ENCODE measurements around the gene GANAB.
"Not testable (repeated sequence)": the region's sequence is repeated elsewhere in the genome, so short reads cannot be mapped to it uniquely, and the experiment has no call there.

Gene GANAB

DNA sequence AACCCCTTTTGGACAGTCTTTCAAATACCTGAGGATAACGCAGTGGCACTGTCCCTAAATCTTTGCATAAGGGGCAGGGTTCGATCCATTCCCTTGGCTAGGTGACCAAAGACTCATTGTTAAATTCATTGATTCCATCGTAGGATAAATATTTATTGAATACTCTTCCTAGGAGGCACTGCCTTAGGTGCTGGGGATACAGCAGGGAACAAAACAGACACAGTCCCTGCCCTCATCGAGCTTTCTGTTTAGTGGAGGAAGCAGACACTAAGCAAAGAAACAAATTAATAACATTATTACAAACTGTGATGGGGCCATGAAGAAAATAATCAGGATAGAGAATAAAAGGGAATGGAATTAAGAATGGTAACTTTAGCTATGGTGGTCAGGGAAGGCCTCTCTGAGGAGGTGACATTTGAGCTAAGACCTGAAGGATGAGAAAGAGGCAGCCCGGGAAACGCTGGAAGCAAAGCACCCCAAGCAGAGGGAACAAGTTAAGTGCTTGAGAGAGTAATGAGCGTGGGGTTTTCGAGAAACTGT, 25.3 kb downstream of the GANAB start:
- DNase-seq: no peak

DNA sequence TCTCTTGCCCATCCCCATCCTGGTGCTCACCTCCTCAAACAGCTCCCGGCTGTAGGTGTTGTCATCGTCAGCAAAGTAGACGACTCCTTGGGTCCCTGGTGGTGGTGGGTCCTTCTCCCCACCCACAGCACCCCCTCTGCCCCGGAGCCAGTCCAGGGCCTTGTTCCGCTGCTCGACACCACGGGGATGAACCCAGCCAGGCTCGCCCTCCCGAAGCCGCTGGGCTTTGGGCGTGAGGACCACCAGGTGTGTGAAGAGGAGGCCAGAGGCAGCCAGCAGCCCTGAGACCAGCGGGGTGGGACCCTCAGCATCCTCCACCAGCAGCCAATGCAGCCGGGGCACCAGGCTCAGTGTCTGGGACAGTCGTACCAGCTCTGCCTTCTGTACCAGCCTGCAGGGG, 29.5 kb downstream of the GANAB start:
- DNase-seq: not testable (repeated sequence)

DNA sequence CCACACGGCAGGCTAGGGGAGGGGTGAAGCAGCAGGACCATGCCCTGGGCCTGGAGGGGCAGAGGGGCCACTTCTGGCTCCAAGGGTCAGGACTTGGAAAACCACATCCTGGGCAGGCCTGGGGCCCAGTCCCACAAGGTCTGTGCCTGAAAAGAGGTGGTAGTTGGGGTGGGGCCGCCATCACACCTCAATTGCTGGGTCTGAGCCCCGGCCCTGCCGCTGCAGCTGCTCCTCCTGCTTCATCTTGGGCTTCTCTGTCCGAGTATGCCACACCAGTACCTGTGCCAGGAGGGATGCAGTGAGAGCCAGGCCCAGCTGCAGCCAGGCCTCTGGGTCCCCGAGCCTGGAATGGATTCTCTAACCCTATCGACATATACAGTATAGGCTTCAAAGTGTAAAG, 30.9 kb downstream of the GANAB start:
- no peak for DNase-seq

DNA sequence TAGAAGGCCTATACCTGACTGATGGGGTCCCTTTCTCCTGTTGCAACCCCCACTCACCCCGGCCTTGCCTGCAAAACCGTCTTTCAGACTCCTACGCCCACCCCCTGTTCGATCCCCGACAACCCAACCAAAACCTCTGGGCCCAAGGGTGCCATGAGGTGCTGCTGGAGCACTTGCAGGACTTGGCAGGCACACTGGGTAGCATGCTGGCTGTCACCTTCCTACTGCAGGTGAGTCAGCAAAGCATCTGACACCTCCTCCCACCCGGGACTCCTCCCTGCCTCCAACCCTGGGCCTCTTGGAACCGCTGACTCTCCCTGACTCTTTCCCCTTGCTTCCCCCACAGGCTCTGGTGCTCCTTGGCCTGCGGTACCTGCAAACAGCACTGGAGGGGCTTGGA, 32.1 kb downstream of the GANAB start:
- DNase-seq: no peak

DNA sequence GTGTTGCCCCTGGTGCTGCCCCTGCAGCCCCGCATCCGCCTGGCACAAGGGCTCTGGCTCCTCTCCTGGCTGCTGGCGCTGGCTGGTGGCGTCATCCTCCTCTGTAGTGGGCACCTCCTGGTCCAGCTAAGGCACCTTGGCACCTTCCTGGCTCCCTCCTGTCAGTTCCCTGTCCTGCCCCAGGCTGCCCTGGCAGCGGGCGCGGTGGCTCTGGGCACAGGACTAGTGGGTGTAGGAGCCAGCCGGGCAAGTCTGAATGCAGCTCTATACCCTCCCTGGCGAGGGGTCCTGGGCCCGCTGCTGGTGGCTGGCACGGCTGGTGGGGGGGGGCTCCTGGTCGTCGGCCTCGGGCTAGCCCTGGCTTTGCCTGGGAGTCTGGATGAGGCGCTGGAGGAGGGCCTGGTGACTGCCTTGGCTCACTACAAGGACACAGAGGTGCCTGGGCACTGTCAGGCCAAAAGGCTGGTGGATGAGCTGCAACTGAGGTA, 33.1 kb downstream of the GANAB start:
- DNase-seq: no peak

DNA sequence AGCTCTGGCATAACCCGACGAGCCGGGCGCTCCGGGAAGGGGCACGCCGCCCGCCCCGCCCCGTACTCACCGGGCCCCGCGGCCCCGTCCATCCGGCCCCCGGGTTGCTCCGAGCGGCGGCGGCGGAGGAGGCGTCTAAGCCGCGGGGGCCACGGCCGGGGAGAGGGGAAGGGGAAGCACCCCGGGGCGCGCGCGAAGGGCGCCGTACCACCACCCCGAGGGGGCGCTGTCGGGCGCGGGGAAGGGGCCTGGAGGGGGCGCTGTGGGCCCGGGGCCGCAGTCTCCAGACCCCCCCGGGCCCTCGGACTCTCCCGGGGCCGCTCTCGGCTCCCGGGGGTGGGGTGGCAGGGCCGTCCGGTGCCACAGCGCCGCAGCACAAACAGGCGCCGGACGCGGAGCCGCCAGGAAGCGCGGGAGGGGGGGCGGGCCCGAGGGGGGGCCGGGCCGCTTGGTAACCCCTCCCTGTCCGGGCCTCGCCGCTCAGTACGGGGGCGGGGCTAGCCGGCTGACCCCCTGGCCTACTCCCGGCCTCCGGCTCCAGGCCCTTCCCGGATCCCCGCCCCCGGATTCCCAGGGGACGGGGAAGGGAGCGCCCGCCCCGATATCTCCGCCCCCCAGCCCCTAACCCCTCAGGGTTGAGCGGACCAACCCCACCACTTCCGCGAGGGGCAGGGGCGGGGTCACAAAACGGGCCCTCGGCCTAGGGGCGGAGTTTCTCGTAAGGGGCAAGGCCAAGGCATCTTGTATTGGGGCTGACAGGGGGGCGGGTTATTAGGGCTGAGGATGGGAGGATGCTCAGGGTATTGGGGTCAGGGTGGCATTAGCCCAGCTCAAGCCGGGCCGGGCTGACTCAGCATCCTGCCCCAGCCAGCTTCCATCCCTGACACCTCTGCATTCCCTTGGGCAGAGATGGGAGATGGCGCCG, 33.8 kb downstream of the GANAB start, which contains the start of the genes EML3 and ROM1:
Gene EML3, minus strand, starts transcription at position 410 of the 925 bp plus-strand sequence. Its CDS starts 318 bp downstream, at position 92.
Gene ROM1, plus strand, starts transcription at position 892 of the 925 bp plus-strand sequence. Its CDS starts 25 bp downstream, at position 917.
- peak; percentile 86 for DNase-seq

DNA sequence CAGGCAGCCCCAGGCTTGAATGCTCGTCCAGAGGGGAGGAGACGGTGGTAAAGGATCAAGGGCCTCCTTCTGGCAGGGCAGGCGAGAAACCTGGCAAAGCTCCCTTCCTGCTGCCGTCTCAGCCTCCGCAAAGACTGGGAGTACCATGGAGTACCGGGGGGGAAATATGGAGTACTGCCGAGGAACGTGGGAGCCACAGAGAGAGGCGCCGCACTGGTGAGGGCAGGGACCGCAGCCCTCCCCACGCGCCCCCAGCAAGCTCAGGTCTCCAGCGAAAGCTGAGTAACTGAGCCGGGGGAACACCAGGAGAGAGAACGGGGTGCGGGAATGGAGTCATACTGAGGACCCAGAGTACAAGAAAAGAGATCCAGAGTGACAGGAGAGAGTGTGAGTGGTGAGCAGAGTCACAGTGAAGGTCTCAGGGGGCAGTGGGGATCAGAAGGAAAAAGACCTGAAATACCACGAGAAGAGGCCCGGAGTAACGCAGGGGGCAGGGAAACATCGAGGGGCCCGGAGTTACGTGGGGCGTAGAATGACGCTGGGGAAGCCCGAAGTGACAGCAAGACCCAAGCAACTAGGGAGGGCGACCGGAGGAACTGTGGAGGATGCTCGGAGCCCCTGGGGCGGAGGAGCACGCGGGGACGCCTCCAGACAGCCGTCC, 34.6 kb downstream of the GANAB start:
- DNase-seq: no peak

DNA sequence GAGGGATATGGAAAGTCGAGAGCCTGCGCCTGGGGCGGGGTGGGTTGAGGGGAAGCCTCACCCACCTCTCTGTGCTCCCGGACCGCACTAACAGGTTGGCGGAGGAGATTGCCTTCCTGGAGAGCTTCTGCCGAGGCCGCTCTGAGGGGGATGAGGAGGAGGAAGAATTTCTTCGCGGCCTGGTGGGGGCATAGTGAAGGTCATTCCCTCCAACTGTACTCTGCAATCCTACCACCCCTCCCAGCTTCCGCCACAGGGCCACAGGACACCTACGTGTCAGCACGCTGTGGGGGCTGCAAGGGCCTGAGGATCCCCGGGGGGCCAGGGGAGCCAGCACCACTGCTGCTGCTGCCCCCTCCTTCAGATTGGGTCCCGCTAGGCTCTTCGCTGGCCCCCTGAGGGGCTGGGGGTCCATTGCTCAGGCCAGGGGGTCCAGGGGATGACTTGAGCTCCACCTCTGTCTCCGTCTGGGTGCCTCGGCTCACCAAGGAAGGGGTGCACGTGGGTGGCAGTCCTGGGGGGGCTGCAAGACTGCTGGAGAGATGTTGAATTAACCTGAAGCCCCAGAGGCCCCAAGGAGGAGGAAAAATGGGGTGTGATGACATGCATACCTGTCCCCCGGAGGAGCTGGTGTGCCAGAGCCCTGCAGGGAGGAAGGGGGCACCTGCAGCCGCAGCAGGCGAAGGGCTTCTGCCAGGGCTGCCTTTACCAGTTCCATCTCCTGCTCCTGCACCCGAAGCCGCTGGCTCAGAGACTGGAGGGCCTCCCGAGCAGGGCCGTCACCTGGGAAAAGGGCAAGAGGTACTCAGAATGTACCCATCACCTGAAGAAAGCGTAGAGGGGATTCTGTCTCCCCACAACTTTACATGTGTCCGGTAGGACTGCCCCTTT, 35.4 kb downstream of the GANAB start:
- no peak for DNase-seq

DNA sequence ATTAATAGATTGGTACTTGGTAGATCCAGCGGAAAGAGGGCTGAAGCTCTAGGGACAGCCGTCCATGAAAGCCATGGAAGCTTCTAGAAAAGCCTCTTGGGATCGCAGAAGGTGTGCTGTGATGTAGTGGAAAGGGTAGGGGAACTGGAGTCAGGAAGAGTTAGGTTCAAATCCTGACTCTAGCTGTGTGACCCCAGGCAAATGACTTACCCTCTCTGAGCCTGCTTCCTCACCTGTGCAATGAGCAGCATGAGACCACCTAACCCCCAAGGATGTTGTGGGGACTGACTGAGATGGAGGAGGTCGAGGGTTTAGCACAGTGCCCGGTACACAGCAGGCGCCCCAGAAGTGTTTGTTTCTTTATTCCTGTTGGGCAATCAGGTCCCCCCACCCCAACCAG, 36.0 kb downstream of the GANAB start:
- DNase-seq: no peak

DNA sequence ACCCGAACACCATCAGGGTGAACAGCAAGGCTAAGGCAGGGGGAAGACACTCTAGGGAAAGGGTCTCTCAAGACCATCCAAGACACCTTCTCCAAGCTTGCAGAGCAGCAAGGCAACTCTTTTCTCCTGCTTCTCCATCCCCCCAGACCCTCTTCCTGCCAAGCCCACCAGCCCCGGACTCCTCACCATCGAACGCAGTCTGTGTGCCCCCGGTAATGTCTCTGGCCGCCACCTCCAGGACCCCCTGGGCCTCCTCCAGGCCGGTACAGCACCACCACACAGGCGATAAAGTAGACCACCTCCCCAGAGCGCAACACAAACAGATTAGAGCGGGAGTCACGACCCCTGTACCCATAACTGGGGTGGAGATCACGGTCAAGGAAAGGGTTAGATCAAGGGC, 37.6 kb downstream of the GANAB start:
- DNase-seq: no peak

DNA sequence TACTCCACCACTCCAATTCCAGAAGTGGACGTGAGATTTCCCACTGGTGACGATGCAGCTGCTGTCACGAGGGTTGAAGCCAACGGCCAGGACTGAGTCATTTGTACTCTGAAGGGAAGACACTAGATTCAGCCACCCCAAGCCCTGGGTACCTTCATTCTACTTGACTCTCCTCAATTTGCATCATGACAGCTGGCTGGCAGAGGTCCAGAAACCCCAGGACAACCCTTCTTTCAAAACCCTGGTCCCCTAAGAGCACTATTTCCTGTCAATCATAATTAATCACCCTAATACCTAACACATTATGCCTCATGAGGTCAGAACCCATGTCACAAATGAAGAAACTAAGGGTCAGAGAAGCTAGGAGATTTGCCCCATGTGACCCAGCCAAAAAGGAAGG, 38.7 kb downstream of the GANAB start:
- no peak for DNase-seq

DNA sequence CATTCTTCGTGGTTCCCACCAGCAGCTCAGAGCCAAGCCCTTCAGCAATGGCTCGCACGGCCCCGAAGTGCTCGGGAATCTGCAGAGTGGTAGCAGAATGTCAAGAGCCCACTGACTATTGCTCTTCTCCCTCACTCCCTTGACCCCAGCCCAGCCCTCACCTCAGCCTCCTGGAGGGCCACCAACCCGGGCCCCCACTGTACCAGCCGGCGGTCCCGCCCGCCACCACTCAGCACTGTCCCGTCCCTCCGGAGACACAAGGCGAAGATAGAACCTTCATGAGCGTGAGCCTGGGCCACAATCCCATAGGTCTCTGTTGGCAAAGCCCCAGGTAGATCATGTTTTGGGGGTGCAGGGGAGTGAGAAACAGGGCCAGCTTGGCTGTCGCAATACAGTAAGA, 40.5 kb downstream of the GANAB start:
- no peak for DNase-seq

DNA sequence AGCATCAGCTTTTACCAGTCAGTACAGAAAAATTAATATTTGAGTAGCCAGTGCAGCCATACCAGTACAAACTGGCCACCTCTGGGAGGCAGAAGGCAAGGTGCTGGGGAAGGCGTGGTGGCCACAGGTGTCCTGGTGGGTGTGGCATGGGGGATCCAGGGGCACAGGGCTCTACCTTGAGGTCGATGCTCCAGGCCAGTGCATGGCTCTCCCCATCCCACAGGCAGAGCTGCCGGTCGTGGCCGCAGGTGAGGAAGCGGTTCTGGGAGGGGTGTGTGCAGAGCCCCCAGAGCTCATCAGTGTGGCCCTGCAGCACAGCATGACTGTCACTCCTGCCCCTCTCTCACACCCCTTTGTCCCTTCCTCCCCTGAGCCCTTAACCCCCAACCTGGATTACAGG, 40.9 kb downstream of the GANAB start:
- DNase-seq: no peak

DNA sequence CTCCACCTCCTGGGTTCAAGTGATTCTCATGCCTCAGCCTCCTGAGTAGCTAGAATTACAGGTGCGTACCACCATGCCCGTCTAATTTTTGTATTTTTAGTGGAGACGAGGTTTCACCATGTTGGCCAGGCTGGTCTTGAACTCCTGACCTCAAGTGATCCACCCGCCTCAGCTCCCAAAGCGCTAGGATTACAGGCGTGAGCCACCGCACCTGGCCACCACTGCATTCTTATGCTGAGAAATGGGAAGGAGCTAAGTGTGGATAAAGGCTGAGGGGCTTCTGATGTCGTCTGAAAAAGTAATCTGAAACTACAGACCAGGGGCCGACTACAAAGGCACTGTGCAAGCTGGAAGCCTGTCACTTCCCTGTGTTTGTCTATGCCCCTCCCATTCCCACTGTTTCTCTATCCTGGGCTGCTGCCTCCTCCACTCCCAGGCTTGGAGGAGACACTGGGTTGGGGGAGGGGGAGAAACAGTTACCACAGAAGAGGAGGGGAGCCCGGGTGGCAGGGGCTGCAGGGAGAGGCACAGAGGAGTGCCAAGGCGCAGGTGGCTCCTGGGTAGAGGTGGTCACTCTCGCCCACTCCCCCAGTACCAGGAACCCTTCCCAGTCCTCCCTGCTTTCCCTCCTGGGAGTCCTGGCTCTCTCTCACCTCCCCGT, 41.8 kb downstream of the GANAB start:
- no peak for DNase-seq

DNA sequence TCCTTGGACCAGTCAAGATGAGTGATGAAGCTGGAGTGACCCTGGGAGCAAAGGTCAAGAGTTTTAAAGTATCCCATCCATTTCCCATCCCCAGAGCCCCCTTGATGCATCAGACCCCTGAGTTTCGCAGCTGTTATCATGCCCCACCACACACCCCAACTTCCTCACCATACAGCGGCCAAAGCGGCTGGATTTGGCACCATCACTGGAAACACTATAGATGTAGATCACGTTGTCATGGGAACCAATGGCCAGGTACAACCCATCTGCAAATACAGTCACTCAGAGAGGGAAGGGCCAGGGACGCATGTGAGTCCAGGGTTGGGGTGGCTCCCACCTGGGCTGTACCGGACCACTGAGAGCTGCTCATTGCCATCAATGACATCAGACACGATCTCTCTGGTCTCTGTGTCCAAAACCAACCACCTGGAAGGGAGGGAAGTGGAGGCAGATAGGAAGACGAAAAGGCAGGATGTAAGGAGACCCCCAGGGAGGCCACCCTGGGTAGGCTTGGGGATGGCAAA, 42.6 kb downstream of the GANAB start:
- DNase-seq: no peak

DNA sequence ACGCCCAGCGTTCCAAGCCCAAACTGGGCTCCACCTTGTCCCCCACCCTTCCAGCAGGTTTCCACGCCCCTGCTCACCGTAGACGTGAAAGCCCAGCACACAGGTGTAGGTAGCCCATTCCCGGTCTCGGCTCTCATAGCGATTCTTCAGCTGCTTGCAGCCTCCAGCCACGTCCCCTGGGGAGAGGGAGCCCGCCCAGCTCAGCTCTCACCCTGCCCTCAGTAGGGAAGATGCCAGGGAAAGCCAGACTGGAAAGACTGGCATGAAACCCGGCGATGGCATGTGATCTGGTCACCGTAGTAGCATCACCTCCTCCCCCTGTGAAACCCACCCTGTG, 43.4 kb downstream of the GANAB start:
- DNase-seq: no peak

DNA sequence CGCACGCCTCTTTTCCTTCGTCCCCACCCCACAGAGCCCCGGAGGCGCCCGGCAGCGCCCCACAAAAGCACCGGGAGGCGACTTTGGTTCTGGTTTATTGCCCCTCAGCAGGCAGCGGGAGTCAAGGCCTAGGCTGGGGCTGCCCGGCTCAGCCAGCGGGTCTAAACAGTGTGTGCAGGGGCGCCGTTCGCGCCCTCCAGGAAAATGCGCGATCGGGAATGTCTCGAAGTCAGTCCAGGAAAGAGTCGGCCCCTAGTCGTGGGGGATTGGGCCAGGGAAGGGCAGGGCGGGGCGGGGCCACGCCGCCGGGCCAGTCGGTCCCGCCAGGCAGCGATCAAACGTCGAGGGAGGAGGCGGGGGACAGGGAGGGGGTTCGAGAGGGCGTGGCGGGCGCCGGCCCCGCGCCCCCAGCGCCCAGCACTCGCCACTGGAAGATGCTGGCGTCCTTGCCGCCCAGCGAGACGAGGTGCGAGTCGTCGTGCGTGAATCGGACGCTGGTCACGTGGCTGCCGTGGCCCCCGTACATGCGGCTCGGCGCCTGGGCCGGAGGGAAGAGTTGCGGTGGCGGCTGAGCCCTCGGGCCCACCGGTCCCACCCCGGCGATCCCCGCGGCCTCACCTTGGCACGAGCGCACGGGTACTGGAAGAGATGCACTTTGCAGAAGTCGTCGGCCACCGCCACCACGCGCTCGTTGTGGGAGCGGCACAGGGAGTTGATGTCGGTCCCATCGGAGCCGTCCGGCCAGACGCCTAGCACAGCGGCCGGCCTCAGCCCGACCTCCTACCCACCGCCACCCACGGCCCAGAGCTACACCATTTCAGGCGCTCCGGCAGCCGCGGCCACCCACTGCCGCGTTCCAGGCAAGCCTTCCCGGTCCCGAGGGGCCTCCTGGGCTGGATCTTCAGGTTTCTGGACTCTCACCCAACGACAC, 44.0 kb downstream of the GANAB start:
- peak; percentile 68 for DNase-seq

DNA sequence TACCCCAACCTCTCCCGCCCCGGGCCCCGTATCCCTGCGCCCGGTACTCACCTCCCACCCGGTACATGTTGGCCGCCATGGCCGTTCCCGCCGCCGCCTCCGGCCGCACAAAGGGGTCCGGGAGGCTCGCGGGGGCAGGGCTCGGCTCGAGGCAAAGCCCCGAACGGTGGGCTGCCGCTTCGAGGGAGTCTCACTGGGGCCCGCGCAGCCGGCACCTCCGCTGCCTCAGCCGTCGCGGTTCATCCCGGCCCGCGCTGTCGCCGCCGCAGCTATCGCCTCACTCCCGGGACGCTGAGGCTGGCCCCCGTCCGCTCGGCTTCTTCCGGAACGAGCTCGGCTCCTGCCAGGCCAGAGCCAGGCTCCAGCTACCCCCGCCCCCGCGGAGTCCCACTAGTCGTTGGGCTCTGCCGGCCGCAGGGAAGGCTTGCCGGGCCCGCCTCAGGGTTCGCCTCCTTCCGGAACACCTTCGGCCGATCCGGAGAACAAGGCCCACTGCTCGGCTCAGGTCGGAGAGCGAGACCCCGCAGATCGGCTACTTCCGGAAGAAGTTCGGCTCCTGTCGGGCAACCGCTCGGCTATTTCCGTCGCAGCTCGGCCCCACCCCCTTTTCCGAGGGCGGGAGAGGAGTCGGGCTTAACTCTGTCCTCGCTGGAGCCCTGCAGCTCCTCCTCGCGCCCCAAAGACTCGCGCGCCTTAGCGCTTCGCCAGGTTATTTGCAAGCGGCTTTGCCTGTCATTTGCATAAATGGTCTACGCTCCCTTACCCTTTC, 44.9 kb downstream of the GANAB start, which contains the start of gene MTA2:
Gene MTA2, minus strand, starts transcription at position 494 of the 769 bp plus-strand sequence. Its CDS starts 415 bp downstream, at position 79.
- peak; percentile 99 for DNase-seq

DNA sequence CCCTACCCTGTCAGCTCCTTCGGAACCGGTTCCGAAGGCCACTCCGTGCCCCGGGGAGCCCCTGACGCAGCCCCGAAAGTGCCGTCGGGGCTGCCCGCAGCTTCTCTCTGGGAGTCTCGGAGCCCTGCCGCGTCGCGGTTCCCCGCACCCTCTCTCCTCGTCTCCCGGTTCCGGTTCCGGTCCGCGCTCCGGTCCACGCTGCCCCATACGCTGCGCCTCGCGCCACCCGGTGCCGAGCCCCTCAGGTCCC, 45.4 kb downstream of the GANAB start:
- no peak for DNase-seq
